HepG2 (cell line): ENCODE results near the gene CFAP45. TPM values are rescaled to one million over a fixed set of nuclear protein-coding genes. Genes with fewer than 3 reads are reported as not detected.

Experiments used
- BRCA1 ChIP-seq: sonication (generic); formaldehyde crosslinking; IDR thresholded peaks from 2 replicates; pipeline ENCODE4 v1.4.0; 2020; ENCODE audit warnings: missing genetic modification reagents
- DRAP1 ChIP-seq: IDR thresholded peaks from 2 replicates; pipeline ENCODE4 v1.6.1; 2016; ENCODE audit warnings: missing genetic modification reagents, missing compliant biosample characterization
- EP300 ChIP-seq, 3 experiments: sonication (generic) in 1 of 3; formaldehyde crosslinking in 1 of 3; IDR thresholded peaks; 2 replicates each; pipeline versions ENCODE4 v1.5.1 to v1.6.1; 2011 to 2020; ENCODE audit warnings: low read depth in 2 of 3, low read length in 2 of 3, borderline replicate concordance in 1 of 3, improper control_type of control experiment in 1 of 3, mild to moderate bottlenecking in 1 of 3, missing genetic modification reagents in 1 of 3, moderate library complexity in 1 of 3
- EZH2 ChIP-seq: conservative IDR thresholded peaks from 2 replicates; pipeline ENCODE4 v1.6.1; 2012; ENCODE audit warnings: mild to moderate bottlenecking, low read depth, low read length, moderate library complexity
- NPAS2 ChIP-seq: sonication (generic); formaldehyde crosslinking; IDR thresholded peaks from 2 replicates; pipeline ENCODE4 v1.8.0; 2022; ENCODE audit warnings: mild to moderate bottlenecking, missing genetic modification reagents, borderline replicate concordance
- PITX1 ChIP-seq: sonication (generic); formaldehyde crosslinking; IDR thresholded peaks from 2 replicates; pipeline ENCODE4 v1.5.1; 2020; ENCODE audit warnings: mild to moderate bottlenecking, missing genetic modification reagents
- RERE ChIP-seq: IDR thresholded peaks from 2 replicates; pipeline ENCODE4 v1.6.1; 2016; ENCODE audit warnings: low read depth, missing genetic modification reagents, missing compliant biosample characterization
- XRCC5 ChIP-seq: fragments of 200-400 bp; formaldehyde crosslinking; optimal IDR thresholded peaks from 2 replicates; pipeline ENCODE3; 2017; ENCODE audit warnings: mild to moderate bottlenecking, low read length
- ZNF24 ChIP-seq: fragments of 450-650 bp; IDR thresholded peaks from 2 replicates; pipeline ENCODE4 v1.6.1; 2017; ENCODE audit warnings: antibody characterized with exemption, mild to moderate bottlenecking
- polyA plus RNA-seq, 8 experiments: library from polyadenylated mRNA; depleted of rRNA in 3 of 8; stranded (reverse) in 7 of 8; unstranded in 1 of 8; fragments of >200 nt; fragmentation: Illumina TruSeq in 4 of 8; extraction: Trizol in 4 of 8; gene quantifications; 2 replicates each; pipeline versions ENCODE4 v1.2.1 to v1.2.3, GENCODE V29; 2011 to 2016; ENCODE audit warnings: low read depth in 4 of 8, missing spikeins in 1 of 8, mixed read lengths in 1 of 8; ENCODE audit not compliant: insufficient read depth in 1 of 8
- total RNA-seq, 5 experiments: library from RNA; depleted of rRNA; stranded (reverse); fragments of >200 nt; fragmentation: Illumina TruSeq; extraction: Trizol; gene quantifications; 2 replicates each; pipeline ENCODE4 v1.2.3, GENCODE V29; 2016; ENCODE audit warnings: low read depth in 1 of 5

The CFAP45 gene
- total and polyA plus RNA-seq, 2 of the 13 experiments (the other 11 are each of a cell fraction or from before 2014, with no cell fraction given): not detected

GRCh38 chr1:159938905-159939677 is 39.1 kb upstream of the CFAP45 start (continued):
- TF ChIP-seq RERE (CRISPR knock-in tag) (no peak), EP300 (IDR thresholded peaks at IDR 0.05; ENCODE audit: low read depth in 2 of 2, low read length in 2 of 2) (no peak), EP300 (CRISPR knock-in tag; IDR thresholded peaks at IDR 0.05; ENCODE audit: borderline replicate concordance) (no peak), ZNF24 (no peak), NPAS2 (no peak), PITX1 (no peak), EZH2 (no peak), XRCC5 (no peak), DRAP1 (no peak), BRCA1 (CRISPR knock-in tag) (no peak)
